ENCODE measurements around the gene FLAD1.

The FLAD1 gene

DNA sequence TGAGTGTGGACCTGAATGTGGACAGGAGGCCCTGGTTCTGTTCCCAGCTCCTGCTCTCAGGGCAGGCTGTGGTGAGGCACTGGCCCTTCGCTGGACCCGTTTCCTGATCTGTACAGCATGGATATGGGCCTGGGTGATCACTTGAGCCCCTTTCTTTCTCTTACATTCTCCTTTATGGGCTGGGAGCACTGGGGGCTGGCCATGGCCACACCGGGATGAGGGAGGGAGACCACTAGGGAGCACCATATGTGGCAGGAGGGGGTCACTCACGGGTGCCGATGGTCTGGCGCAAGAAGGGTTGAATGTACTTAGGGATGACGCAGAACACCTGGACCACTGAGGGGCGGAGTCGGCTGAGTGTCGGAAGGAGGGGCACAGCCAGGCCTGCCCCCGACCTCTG lies 47.8 kb downstream of the FLAD1 start:
- Histone ChIP-seq H3K36me3 (ENCODE audit: insufficient read depth, low read length) (no peaks in the 10 kb centered on the region), H3K9me3 (replicated peaks; ENCODE audit: low read length) (no peaks in the 10 kb centered on the region), H3K9ac (ENCODE audit: low read depth, low read length) (no peak overlapping the region), H3K4me2 (ENCODE audit: low read length) (no peak overlapping the region), H3K4me3 (ENCODE audit: low read length) (no peak overlapping the region), H3K4me1 (ENCODE audit: control insufficient read depth, insufficient read depth, low read length) (no peaks in the 10 kb centered on the region), H3K27me3 (ENCODE audit: control insufficient read depth, insufficient read depth, low read length) (peaks cover 15% of the 10 kb centered on the region)

DNA sequence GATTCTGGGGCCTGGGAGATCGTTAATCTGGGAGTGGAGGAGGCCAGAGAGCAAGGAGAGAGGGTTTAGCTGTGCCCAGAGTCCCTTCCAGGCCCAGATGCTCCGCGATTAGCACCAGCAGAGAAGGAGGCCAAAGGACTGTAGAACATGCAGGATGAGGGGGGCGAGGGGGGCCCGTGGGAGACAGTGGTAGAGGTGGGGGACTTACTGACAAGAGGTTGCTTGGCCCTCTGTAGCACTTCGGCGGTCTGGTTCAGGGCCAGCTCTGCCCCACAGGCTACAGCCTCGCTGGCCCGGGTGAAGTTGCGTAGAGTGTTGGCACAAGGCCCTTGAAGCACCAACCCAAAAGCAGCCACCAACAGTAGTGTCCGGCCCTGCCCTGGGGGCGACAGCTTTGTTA lies 49.7 kb downstream of the FLAD1 start:
- Histone ChIP-seq H3K4me1 (ENCODE audit: control insufficient read depth, insufficient read depth, low read length) (no peaks in the 10 kb centered on the region), H3K36me3 (ENCODE audit: insufficient read depth, low read length) (no peaks in the 10 kb centered on the region), H3K27me3 (ENCODE audit: control insufficient read depth, insufficient read depth, low read length) (peaks cover 17% of the 10 kb centered on the region), H3K9ac (ENCODE audit: low read depth, low read length) (no peak overlapping the region), H3K9me3 (replicated peaks; ENCODE audit: low read length) (no peaks in the 10 kb centered on the region), H3K4me3 (ENCODE audit: low read length) (no peak overlapping the region), H3K4me2 (ENCODE audit: low read length) (no peak overlapping the region)

DNA sequence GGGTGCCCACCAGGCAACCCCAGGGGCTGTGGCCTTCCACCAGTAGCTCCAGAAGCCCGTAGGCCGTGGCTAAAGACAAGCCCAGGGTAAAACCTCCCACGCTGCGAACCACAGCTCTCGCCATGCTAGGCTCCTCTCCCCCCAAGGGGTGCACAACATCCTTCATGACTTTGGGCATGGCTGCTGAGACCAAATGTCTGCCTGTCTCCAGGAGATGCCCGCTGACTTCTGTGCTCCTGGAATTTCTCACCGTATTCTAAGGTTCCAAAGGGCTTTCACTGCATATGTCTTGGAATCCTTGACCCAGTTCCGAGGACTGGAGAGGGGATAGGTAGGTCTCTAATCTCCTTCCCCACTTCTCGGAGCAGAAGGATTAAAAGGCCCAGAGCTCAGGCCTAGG lies 50.4 kb downstream of the FLAD1 start, which contains the start of the genes DCST1 and DCST2:
TSS of gene DCST1 (plus strand) at position 301 of the 400 bp plus-strand sequence. CDS start 213 bp downstream, outside the sequence.
TSS of gene DCST2 (minus strand) at position 258 of the 400 bp plus-strand sequence. CDS start at position 178, 80 bp downstream.
- H3K9ac ChIP-seq (ENCODE audit: low read depth, low read length), result no peak within 1 kb of the TSS
- no peaks in the 10 kb centered on the region for H3K36me3 ChIP-seq (ENCODE audit: insufficient read depth, low read length)
- no peak within 1 kb of the TSS for H3K4me3 ChIP-seq (ENCODE audit: low read length)
- H3K4me2 ChIP-seq (ENCODE audit: low read length), result no peak within 1 kb of the TSS
- peaks cover 17% of the 10 kb centered on the region for H3K27me3 ChIP-seq (ENCODE audit: control insufficient read depth, insufficient read depth, low read length)
- H3K9me3 ChIP-seq (replicated peaks; ENCODE audit: low read length), result no peaks in the 10 kb centered on the region
- no peaks in the 10 kb centered on the region for H3K4me1 ChIP-seq (ENCODE audit: control insufficient read depth, insufficient read depth, low read length)

DNA sequence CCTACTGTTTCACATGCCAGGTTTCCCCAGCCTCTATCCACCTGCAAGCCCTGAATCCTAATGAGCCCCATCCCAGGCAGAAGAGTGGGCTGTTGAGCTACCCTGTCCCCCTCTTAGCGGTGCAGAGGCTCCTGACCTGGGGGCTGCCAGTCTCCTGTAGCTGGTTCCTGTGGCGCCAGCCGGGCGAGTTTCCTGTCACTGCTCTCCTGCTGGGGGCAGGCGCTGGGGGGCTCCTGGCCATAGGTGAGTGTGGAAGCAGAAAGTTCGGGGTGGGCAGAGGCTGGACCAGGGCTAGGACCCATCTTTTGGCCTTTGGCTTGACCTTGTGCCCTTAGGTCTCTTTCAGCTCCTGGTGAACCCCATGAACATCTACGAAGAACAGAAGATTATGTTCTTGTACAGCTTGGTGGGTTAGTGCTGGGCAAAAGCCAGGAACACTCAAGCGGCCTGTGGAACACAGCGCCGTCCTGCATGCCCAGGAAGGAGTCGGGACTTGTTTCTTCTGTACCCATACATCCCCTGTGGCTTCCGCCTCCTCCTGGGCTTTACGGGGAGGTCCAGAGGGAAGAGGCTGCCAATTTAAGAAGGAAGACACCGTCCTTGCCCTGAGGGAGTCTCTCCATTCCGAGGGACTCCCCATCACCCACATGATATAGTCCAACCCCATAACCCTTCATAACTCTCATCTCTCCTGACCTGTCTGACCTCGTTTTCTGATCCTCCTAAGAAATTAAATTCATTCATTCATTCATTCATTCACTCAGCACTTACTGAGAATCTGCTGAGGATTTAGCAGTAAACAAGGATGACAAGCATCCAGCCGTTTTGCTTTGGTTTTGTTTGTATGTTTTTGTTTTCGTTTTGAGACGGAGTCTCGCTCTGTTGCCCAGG lies 51.4 kb downstream of the FLAD1 start:
- peaks cover 5% of the 10 kb centered on the region for H3K4me1 ChIP-seq (ENCODE audit: control insufficient read depth, insufficient read depth, low read length)
- no peaks in the 10 kb centered on the region for H3K9me3 ChIP-seq (replicated peaks; ENCODE audit: low read length)
- H3K4me2 ChIP-seq (ENCODE audit: low read length), result no peak overlapping the region
- no peak overlapping the region for H3K4me3 ChIP-seq (ENCODE audit: low read length)
- peaks cover 20% of the 10 kb centered on the region for H3K27me3 ChIP-seq (ENCODE audit: control insufficient read depth, insufficient read depth, low read length)
- no peak overlapping the region for H3K9ac ChIP-seq (ENCODE audit: low read depth, low read length)
- H3K36me3 ChIP-seq (ENCODE audit: insufficient read depth, low read length), result no peaks in the 10 kb centered on the region

DNA sequence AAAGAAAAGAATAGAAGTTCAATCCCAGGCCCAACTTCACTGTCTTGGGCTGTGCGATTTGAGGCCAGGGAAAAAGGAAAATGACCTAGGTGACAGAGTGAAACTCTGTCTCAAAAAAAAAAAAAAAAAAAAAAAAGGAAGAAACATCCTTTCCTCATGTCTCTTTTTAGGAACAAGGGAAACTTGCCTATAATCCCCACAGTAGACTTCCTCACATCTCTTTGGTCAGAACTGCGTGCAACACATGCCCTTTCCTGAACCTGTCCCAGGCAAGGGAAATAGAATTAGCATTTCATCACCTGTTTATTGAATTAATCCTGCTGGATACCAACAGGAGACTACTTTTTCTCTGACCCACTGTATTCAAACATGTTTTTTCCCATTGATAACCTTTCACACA lies 52.8 kb downstream of the FLAD1 start:
- Histone ChIP-seq H3K4me2 (ENCODE audit: low read length) (no peak overlapping the region), H3K4me3 (ENCODE audit: low read length) (no peak overlapping the region), H3K27me3 (ENCODE audit: control insufficient read depth, insufficient read depth, low read length) (peaks cover 17% of the 10 kb centered on the region), H3K9me3 (replicated peaks; ENCODE audit: low read length) (no peaks in the 10 kb centered on the region), H3K4me1 (ENCODE audit: control insufficient read depth, insufficient read depth, low read length) (peaks cover 5% of the 10 kb centered on the region), H3K9ac (ENCODE audit: low read depth, low read length) (no peak overlapping the region), H3K36me3 (ENCODE audit: insufficient read depth, low read length) (no peaks in the 10 kb centered on the region)

DNA sequence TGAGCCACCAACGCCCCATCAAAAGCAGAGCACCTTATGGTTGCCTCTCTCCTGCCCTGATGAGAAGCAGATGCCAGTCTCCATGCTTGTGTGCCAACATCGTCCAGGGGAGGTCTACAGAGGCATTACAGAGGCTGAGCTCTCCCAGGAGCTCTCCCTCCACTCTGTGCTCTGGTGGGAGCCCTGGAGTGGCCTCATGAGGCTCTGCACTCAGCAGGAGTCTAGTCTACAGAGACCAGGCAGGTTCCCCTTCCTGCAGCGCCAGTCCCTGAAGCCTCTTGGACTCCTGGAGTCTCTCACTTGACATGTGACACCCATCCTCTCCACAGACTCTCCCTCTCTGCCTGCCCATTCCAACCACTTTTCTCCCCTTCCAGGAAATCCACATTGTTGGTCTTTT lies 53.9 kb downstream of the FLAD1 start:
- no peaks in the 10 kb centered on the region for H3K36me3 ChIP-seq (ENCODE audit: insufficient read depth, low read length)
- no peak overlapping the region for H3K4me3 ChIP-seq (ENCODE audit: low read length)
- no peaks in the 10 kb centered on the region for H3K9me3 ChIP-seq (replicated peaks; ENCODE audit: low read length)
- H3K9ac ChIP-seq (ENCODE audit: low read depth, low read length), result no peak overlapping the region
- H3K4me2 ChIP-seq (ENCODE audit: low read length), result no peak overlapping the region
- peaks cover 13% of the 10 kb centered on the region for H3K27me3 ChIP-seq (ENCODE audit: control insufficient read depth, insufficient read depth, low read length)
- peaks cover 5% of the 10 kb centered on the region for H3K4me1 ChIP-seq (ENCODE audit: control insufficient read depth, insufficient read depth, low read length)

DNA sequence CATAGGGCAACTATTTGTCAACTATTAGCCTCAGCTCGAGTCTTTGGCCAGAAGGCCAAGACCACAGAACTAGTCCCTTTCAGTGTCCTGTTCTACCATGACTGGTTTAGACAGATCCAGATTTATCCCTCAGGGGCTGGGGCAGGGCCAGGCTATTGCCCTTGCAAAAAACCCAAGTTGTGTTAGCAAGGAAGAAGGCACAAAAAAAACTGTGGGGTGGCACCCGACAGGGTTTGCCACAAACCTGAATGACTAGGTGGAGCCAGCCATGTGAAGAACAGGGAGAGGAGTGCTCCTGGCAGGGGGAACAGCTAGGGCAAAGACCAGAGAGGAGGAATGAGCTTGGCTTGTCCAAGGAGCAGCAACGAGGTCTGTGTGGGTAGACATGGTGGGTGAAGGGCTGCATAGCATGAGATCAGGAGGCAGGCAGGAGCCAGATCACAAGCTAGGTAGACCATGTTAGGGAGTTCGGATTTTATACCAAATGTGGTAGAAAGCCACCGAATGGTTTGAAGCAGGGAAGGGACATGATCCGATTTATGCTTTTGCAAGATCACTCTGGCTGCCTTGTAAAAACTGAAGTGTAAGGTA lies 54.8 kb downstream of the FLAD1 start:
- no peaks in the 10 kb centered on the region for H3K9me3 ChIP-seq (replicated peaks; ENCODE audit: low read length)
- H3K27me3 ChIP-seq (ENCODE audit: control insufficient read depth, insufficient read depth, low read length), result peaks cover 13% of the 10 kb centered on the region
- H3K9ac ChIP-seq (ENCODE audit: low read depth, low read length), result no peak overlapping the region
- H3K4me3 ChIP-seq (ENCODE audit: low read length), result no peak overlapping the region
- peaks cover 5% of the 10 kb centered on the region for H3K4me1 ChIP-seq (ENCODE audit: control insufficient read depth, insufficient read depth, low read length)
- H3K4me2 ChIP-seq (ENCODE audit: low read length), result no peak overlapping the region
- H3K36me3 ChIP-seq (ENCODE audit: insufficient read depth, low read length), result no peaks in the 10 kb centered on the region

DNA sequence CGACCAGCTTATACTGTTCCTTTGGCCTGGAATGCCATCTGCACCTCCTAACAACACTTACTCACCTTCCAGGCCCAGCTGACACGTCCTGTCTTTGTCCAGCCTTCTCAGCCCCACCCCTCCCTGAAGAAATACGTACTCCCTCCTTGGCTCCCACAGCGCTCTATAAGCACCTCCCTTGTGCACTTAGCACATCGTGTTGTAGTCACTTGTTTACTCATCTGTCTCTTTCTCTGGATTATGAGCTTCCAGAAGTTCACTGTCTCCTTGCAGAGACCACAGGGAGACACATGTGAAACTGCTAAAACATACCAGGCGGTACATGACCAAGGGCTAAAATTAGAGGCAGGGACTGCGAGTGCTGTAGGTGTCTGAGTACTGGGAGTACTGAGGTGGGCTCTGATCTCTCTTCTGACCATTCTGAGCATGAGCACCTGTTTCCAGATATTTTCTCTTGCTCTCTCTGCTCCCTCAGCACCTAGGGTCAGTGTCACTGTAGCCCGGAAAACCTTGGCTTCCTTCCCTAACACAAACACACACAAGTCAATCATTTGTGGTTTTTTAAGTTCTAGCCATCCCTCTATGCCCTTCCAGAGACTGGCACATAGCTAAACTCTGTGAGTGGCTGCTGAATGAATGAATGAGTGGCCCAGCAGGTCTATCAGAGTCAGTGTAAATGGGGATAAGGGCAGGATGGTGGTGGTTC lies 55.6 kb downstream of the FLAD1 start:
- Histone ChIP-seq H3K9ac (ENCODE audit: low read depth, low read length) (no peak overlapping the region), H3K4me1 (ENCODE audit: control insufficient read depth, insufficient read depth, low read length) (peaks cover 5% of the 10 kb centered on the region), H3K4me2 (ENCODE audit: low read length) (peak overlapping the region; percentile 5), H3K36me3 (ENCODE audit: insufficient read depth, low read length) (no peaks in the 10 kb centered on the region), H3K4me3 (ENCODE audit: low read length) (no peak overlapping the region), H3K27me3 (ENCODE audit: control insufficient read depth, insufficient read depth, low read length) (peaks cover 9% of the 10 kb centered on the region), H3K9me3 (replicated peaks; ENCODE audit: low read length) (no peaks in the 10 kb centered on the region)

DNA sequence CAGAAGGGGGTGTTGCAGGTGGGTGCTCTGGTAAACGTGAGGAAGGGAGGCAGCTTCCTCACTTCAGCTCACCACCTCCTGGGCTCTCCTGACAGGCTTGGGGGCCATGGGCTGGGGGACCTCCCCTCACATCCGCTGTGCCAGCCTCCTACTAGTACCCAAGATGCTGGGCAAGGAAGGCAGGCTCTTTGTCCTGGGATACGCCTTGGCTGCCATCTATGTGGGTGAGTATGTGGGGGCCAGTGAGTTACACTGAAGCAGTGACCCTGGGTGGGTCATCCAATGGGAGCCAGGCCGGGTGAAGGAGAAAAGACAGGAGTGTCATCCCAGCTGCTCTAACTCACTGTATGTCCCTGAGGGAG lies 56.1 kb downstream of the FLAD1 start:
- H3K4me3 ChIP-seq (ENCODE audit: low read length), result no peak overlapping the region
- H3K4me1 ChIP-seq (ENCODE audit: control insufficient read depth, insufficient read depth, low read length), result peaks cover 5% of the 10 kb centered on the region
- H3K4me2 ChIP-seq (ENCODE audit: low read length), result no peak overlapping the region
- no peaks in the 10 kb centered on the region for H3K9me3 ChIP-seq (replicated peaks; ENCODE audit: low read length)
- H3K27me3 ChIP-seq (ENCODE audit: control insufficient read depth, insufficient read depth, low read length), result peaks cover 5% of the 10 kb centered on the region
- no peak overlapping the region for H3K9ac ChIP-seq (ENCODE audit: low read depth, low read length)
- H3K36me3 ChIP-seq (ENCODE audit: insufficient read depth, low read length), result no peaks in the 10 kb centered on the region

DNA sequence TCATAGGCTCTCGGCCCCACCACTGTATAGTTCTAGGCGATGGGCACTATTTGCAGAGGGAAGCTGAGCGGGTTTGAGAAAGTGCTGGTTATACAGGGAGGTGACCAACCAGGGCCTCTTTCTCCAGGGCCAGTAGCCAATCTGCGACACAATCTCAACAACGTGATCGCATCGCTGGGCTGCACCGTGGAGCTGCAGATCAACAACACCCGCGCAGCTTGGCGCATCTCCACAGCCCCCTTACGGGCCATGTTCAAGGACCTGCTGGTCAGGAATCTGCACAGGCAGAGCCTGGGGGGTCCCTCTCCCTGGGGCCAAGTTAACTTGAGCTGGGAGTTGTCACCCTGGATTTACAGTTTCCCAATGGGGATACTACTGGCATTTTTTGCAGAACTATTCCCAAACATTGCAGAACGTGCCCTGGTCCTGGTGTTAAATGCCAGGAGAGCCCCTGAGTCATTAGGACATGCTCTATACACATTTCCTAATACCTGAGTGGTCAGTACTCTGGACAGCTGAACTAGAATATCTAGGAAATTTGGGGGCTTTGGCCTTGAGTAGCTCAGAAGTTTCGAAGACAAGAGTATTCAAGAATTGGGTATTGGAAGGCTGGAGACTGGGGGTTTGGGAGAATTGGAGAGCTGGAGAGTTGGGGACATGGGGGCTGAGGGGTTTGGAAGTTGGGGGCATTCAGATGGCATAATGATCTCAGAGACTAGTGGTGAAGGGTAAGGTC lies 57.4 kb downstream of the FLAD1 start:
- Histone ChIP-seq H3K4me3 (ENCODE audit: low read length) (no peak overlapping the region), H3K9me3 (replicated peaks; ENCODE audit: low read length) (no peaks in the 10 kb centered on the region), H3K27me3 (ENCODE audit: control insufficient read depth, insufficient read depth, low read length) (peaks cover 5% of the 10 kb centered on the region), H3K4me1 (ENCODE audit: control insufficient read depth, insufficient read depth, low read length) (peaks cover 14% of the 10 kb centered on the region), H3K4me2 (ENCODE audit: low read length) (no peak overlapping the region), H3K36me3 (ENCODE audit: insufficient read depth, low read length) (no peaks in the 10 kb centered on the region), H3K9ac (ENCODE audit: low read depth, low read length) (no peak overlapping the region)
